ENCODE measurements around the gene PAX9.

Gene PAX9

DNA sequence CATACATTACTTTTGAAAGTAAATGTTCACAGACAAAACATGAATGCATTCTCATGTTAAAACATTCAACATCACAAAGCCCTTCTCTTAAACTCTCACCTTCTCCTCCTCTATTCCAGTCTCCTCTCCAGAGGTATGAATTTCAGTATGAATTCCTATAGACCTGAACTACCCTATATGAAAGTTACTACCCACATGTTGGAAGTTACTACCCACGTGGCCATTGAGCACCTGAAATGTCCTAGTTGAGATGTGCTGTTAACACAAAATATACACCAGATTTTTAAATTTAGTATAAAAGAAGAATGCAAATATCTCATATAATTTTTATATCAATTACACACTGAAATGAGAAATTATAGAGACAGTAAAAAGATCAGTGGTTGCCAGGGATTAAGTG lies 60.2 kb downstream of the PAX9 start:
- H4K20me1 ChIP-seq = no peaks in the 10 kb centered on the region
- no peak overlapping the region for H3K4me2 ChIP-seq
- no peak for TF ChIP-seq Cebpa-rat (IDR thresholded peaks at IDR 0.05)
- H3K27me3 ChIP-seq = no peaks in the 10 kb centered on the region
- no peaks in the 10 kb centered on the region for H3K36me3 ChIP-seq
- no peaks in the 10 kb centered on the region for H3K9me3 ChIP-seq
- H3K4me3 ChIP-seq = no peak overlapping the region
- no peak overlapping the region for H3K27ac ChIP-seq
- no peak overlapping the region for H3K9ac ChIP-seq
- H3K4me1 ChIP-seq = peaks cover 14% of the 10 kb centered on the region; the same call in 1 of the 2 replicates

- Histone ChIP-seq H3K27me3 (no peaks in the 10 kb centered on the region), H3K4me2 (no peak overlapping the region), H3K9ac (no peak overlapping the region), H3K4me3 (no peak overlapping the region), H3K27ac (no peak overlapping the region), H3K4me1 (peaks cover 14% of the 10 kb centered on the region; the same call in 1 of the 2 replicates), H3K9me3 (no peaks in the 10 kb centered on the region), H3K36me3 (no peaks in the 10 kb centered on the region), H4K20me1 (no peaks in the 10 kb centered on the region)
- no peak for TF ChIP-seq Cebpa-rat (IDR thresholded peaks at IDR 0.05)
These were observed 61.9 kb downstream of the PAX9 start for GRCh38 chr14:36723530-36723929.

- H3K27ac ChIP-seq = no peak overlapping the region
- H4K20me1 ChIP-seq = no peaks in the 10 kb centered on the region
- H3K9me3 ChIP-seq = no peaks in the 10 kb centered on the region
- H3K9ac ChIP-seq = no peak overlapping the region
- no peaks in the 10 kb centered on the region for H3K27me3 ChIP-seq
- no peak for TF ChIP-seq Cebpa-rat (IDR thresholded peaks at IDR 0.05)
- peaks cover 14% of the 10 kb centered on the region; the same call in 1 of the 2 replicates for H3K4me1 ChIP-seq
- no peak overlapping the region for H3K4me2 ChIP-seq
- H3K36me3 ChIP-seq = no peaks in the 10 kb centered on the region
- no peak overlapping the region for H3K4me3 ChIP-seq
These were observed 62.5 kb downstream of the PAX9 start for GRCh38 chr14:36724162-36724561.

DNA sequence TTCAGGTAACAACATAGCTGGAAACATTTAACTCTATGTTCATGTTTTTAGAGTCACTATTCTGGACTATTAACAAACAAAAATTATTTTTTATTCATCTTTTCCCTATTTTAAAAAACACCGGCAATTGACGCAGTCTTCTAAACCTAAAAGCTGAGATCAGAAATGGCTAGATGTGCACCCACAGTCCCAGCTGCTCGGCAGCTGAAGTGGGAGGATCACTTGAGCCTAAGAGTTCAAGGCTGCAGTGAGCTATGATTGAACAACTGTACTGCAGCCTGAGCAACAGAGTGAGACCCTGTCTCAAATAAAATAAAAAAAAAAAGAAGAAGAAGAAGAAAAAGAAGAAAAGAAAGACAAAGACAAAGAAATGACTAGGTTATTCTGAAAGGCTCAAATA lies 64.5 kb downstream of the PAX9 start:
- H3K27me3 ChIP-seq = no peaks in the 10 kb centered on the region
- no peak overlapping the region for H3K9ac ChIP-seq
- no peak overlapping the region for H3K4me3 ChIP-seq
- H3K36me3 ChIP-seq = no peaks in the 10 kb centered on the region
- H3K9me3 ChIP-seq = no peaks in the 10 kb centered on the region
- no peaks in the 10 kb centered on the region for H4K20me1 ChIP-seq
- H3K27ac ChIP-seq = no peak overlapping the region
- H3K4me1 ChIP-seq = peaks cover 14% of the 10 kb centered on the region; the same call in 1 of the 2 replicates
- H3K4me2 ChIP-seq = no peak overlapping the region
- no peak for TF ChIP-seq Cebpa-rat (IDR thresholded peaks at IDR 0.05)
